Stimulated activated CD8-positive, alpha-beta memory T cell treated with anti-CD3 and anti-CD28 coated beads, Interleukin-4, amount 100 ng/mL, for 48 hours (primary cell): ENCODE measurements around the gene MRPL38.
"Not testable (repeated sequence)": the region's sequence is repeated elsewhere in the genome, so short reads cannot be mapped to it uniquely, and the experiment has no call there.

Experiments used
- DNase-seq: peaks from one replicate; pipeline ENCODE4 v3.0.0-alpha.2; 2020

MRPL38 gene

GRCh38 chr17:75895370-75896155 lies 9.1 kb downstream of the MRPL38 start:
- DNase-seq, result peak; percentile 49

GRCh38 chr17:75894049-75894733 lies 10.5 kb downstream of the MRPL38 start:
- DNase-seq, result no peak

DNA sequence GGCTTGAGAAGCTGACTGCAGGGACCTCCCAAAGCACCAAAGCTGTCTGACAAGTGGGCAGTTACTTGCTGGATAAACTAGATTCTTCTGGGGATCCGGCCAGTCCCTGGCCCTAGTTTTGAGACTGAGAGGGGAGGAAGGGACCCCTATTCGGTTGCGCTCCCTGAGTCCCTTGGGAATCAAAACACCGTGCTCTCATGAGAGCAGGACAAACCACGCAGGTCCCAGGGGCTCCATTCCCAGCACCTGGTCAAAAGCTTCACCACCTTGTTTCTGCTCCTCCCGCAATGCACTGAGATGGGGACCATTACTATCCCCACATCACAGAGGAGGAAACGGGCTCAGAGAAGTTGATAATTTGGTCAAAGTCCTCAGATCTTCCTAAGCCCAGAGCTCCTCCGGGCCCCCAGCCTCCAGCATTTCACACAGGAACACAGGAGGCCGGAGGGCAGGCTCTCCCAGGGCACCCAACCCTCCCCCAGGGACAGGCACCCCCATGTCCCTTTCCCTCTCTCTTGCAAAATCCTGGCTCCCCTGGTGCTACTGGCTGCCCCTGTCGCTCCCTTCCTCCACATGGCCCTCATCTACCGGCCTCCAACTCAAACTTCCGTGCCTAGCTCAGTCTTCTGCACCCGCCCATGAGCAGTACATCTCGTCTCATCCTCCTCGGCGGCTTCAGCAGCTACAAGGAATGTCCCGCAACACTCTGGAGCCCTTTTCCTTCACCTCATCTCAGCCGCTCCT lies 11.2 kb downstream of the MRPL38 start:
- DNase-seq, result no peak

DNA sequence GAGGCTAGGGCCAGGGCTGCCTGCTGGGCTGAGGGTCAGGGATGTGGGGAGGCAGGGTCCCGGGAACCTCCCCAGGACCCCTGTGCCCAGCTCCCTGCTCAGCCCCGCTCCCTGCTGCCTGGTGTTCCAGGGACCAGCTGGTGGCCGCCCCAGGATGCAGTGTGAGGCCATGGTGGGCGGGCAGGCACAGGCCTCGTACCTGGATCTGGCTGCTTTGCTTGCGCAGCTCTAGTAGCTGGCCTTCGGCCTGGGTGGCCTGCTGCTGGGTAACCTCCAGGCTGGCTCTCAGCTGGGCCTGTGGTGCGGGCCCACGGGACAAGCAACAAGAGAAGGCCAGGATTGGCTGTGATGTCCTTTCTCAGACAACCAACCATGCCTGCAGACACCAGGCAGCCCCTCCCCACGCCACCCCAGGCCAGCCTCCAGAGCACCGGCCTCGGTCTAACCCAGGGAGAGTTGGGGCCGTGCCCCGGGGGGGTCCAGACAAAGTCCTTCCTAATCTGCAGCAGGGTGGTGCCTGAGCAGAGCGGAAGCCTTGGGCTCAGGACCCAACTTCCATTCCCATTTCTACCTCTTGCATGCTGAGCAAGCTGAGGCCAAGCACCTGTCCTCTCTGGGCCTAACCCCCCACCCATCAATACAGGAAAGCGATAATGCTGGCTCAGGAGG lies 12.0 kb downstream of the MRPL38 start:
- no peak for DNase-seq

DNA sequence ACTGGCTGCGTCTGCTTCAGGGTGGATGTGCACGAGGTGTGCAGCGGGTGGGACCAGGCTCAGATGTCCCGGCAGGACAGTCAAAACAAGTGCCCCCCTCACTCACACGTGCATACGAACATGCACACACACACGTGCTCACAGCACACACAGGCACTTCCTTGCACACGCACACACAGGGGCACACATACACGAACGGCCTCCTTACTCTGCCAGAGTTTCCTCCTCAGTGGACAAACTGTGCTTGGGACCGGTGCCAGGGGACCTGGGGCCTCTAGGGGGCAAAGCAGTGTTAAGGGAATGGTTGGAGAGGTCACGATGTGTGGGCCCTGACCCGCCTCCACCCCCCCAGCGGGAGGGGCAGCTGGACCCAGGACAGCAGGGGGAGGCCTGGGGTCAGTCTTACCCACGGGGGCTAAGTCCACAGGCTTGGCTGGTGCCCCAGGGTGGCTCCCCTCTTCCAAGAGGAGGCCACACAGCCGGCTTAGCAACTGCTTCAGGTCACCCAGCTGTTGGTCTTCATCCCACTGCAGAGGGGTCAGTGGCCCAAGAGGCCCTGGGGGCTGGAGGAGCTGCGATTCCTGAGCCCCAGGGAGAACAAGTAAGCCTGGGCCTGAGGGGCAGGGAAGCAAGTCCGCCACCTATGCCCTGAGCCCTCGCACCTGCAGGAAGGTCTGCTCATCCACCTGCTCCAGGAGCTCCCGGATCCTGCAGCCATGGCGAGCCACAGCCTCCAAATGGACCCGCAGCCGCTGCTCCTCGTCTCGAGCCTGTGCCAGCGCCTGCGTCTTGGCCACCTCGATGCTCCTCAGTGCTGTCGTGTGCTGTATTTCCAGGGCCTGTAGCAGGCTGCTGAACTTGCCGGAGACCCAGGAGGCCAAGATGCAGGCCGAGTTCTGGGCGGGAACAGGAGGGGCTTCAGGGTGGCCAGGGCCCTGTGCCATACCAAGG lies 12.8 kb downstream of the MRPL38 start:
- no peak for DNase-seq

DNA sequence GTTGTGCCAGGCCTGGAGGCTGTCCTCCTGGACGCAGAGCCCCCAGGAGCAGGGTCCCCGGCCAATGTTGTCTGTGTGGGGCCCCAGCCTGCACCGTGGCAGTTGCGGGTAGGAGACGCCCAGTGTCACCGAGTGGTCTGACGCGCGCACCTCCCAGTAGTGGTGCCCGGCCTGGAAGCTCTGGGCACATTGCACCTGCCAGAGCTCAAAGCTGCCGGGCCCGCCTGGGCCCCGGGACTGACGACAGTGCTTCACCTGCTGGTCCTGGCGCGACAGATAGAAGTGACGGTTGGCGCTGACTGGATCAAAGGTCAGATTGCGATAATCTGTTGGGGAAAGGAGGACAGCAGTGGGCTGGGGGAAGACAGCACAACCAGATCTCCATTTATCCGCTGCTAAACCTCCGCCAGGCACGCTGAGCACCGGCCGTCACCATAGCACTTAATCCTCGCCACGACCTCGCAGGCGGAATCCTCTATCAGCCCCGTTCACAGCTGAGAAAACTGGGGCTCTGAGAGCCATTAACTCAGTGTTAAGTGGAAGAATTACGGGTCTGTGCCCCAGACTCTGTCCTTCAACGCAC lies 13.6 kb downstream of the MRPL38 start:
- DNase-seq, result no peak

- DNase-seq, result no peak
Measured at GRCh38 chr17:75889454-75889853, 15.2 kb downstream of the MRPL38 start.

DNA sequence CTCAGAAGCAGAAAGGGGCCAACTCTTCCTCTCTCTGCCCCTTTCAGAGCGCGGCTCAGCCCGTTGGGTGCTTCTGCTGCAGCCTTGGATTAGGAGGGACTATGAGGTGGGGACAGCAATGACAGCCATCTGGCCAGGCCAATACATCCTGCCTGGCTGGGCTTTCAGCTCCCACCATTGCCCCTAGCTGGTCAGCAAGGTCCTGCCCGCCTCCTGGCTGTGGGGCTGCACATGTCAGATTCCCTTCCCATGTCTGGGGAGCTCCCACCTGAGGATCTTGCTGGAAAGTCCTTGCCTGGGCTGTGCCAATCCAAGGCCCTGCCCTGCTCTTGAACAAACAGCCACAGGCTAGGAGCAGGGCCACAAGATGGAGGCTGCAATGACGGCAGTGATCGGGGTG lies 16.2 kb downstream of the MRPL38 start:
- no peak for DNase-seq

DNA sequence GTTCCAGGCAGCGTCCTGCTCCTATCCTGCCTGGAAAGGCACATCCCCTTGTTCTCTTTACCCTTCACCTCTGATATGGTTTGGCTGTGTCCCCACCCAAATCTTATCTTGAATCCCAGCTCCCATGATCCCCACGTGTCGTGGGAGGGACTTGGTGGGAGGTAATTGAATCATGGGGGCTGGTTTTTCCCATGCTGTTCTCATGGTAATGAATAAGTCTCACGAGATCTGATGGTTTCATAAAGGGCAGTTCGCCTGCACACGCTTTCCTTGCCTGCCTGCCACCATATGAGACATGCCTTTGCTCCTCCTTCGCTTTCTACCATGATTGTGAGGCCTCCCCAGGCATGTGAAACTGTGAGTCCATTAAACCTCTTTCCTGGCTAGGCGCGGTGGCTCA lies 18.8 kb downstream of the MRPL38 start:
- not testable (repeated sequence) for DNase-seq

GRCh38 chr17:75885431-75885830 lies 19.3 kb downstream of the MRPL38 start:
- no peak for DNase-seq

DNA sequence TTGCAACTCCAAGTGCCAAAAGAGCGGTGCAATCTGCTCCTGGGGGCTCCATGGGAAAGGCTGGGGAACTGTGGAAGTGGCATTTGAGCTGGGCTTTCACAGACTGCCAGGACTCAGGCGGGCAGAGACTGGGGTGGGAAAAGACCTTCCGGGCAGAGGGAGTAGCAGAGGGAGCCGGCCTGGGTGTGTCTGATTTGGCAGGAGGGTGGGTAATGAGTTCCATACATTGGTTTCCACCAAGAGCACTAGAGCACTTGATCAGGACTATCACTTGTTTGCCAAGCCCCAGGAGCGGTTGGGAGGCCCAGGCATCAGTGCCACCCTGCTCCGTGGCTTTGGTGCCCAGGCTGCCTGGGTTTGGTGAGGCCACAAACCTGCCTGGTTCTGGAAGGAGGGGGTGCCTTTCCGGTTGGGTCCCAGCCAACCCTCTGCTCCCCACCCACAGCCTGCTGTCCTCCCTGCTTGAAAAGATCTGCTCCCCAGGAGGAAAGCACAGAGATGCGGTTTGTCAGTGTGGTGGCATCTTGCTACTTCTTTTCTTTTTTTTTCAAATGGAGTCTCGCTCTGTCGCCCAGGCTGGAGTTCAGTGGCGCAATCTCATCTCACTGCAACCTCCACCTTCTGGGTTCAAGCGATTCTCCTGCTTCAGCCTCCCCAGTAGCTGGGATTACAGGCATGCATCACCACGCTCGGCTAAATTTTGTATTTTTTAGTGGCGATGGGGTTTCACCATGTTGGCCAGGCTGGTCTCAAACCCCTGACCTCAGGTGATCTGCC lies 22.8 kb downstream of the MRPL38 start:
- no peak for DNase-seq

DNA sequence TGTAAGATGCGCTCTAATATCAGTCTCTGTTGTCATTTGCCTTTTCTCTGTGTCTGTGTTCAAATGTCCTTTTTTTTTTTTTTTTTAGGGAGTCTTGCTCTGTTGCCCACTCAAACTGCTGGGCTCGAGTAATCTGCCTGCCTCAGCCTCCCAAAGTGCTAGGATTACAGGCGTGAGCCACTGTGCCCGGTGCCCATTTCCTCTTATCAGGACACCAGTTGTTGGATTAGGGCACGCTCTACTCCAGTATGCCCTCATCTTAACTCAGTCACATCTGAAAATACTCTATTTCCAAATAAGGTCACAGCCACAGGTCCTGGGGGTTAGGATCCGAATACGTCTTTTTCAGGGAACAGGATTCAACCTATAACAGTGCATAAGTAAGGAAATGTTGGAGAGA lies 24.4 kb downstream of the MRPL38 start:
- DNase-seq, result no peak

DNA sequence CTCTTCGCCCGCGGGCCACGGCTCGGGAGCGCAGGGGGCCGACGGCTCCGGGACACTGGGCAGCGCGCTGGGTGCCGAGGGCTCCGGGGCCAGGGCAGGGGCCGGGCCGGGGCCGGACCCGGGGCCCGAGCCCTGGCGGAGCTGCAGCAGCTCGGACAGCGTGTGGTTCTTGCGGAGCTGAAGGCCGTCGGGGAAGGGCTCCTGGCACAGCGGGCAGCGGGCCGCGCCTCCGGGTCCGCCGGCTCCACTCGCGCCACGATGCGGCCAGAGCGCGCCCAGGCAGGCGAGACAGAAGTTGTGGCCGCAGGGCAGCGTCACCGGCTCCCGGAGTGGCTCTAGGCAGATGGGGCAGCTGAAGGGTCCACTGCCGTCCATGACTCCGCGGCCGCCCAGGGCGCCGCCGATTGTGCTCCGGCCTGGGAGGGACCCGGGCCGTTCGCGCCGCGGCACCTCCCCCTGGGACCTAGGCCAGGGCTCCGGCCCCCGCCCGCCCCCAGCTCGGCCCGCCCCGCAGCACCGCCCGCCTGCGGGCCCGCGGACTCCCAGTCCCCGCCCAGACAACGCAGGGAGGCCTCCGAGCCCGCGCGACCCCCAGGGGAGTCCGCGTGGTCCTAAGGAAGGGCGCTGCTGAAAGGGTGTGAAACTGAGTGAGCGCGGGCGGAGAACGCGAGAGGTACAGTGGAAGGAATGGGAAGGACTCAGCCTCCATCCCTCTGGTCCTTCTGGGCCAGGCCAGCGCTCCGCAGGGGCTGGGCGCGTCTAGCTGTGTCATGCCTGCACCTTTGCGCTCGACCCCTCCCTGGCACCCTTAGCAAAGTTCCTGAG lies 26.3 kb downstream of the MRPL38 start, which contains the start of gene TRIM47:
Gene TRIM47, minus strand, starts transcription at position 408 of the 825 bp plus-strand sequence. Its CDS starts 33 bp downstream, at position 375.
- DNase-seq, result peak; percentile 52

GRCh38 chr17:75877752-75878173 lies 26.9 kb downstream of the MRPL38 start:
- DNase-seq, result peak; percentile 74

- DNase-seq, result peak; percentile 70
Measured at GRCh38 chr17:75876938-75877751, 27.5 kb downstream of the MRPL38 start.

GRCh38 chr17:75876190-75876937 lies 28.3 kb downstream of the MRPL38 start:
- peak; percentile 79 for DNase-seq

- no peak for DNase-seq
Measured at GRCh38 chr17:75875940-75876189, 28.8 kb downstream of the MRPL38 start.
